ENCODE results near the gene NLRP10. TPM values are rescaled to one million over a fixed set of nuclear protein-coding genes. Genes with fewer than 3 reads are reported as not detected.

The NLRP10 gene
- total and polyA plus RNA-seq, 2 of the 13 experiments (the other 11 are each of a cell fraction or from before 2014, with no cell fraction given) = not detected

DNA sequence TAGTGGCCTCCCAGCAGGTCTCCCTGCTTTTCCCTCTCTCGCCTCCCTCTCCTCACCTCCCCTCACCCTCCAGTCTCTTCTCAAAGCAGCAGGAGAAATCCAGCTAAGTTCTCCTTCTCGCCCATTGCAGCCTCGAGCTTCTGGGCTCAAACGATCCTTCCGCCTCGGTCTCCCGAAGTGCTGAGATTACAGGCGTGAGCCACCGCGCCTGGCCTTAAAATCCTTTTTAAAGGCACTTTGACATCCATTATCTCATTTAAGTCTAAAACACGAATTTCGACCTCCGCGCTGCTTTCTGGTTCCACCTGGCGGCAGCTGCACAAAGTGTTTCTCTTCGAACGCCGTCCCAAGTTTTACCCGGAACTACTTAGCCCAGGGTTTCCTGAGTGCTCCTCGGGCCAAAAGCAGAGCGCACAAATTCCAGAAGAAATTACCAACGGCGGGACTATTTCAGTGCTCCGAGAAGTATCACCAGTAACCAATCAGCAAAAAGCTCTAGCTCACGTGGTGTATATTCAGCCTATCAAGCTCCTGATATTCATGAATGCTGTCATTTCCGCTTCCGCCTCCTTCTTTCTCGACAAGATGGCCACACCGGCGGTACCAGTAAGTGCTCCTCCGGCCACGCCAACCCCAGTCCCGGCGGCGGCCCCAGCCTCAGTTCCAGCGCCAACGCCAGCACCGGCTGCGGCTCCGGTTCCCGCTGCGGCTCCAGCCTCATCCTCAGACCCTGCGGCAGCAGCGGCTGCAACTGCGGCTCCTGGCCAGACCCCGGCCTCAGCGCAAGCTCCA, 21.7 kb upstream of the NLRP10 start, which contains the start of gene EIF3F (continued):
- TF ChIP-seq, protein P1, sequence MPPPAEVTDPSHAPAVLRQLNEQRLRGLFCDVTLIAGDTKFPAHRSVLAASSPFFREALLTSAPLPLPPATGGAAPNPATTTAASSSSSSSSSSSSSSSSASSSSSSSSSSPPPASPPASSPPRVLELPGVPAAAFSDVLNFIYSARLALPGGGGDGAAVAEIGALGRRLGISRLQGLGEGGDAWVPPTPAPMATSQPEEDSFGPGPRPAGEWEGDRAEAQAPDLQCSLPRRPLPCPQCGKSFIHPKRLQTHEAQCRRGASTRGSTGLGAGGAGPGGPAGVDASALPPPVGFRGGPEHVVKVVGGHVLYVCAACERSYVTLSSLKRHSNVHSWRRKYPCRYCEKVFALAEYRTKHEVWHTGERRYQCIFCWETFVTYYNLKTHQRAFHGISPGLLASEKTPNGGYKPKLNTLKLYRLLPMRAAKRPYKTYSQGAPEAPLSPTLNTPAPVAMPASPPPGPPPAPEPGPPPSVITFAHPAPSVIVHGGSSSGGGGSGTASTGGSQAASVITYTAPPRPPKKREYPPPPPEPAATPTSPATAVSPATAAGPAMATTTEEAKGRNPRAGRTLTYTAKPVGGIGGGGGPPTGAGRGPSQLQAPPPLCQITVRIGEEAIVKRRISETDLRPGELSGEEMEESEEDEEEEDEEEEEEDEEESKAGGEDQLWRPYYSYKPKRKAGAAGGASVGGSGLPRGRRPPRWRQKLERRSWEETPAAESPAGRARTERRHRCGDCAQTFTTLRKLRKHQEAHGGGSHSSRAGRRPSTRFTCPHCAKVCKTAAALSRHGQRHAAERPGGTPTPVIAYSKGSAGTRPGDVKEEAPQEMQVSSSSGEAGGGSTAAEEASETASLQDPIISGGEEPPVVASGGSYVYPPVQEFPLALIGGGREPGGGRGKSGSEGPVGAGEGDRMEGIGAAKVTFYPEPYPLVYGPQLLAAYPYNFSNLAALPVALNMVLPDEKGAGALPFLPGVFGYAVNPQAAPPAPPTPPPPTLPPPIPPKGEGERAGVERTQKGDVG (CRISPR knock-in tag; IDR thresholded peaks at IDR 0.05; ENCODE audit: borderline replicate concordance) = no peak
- TF ChIP-seq EED (CRISPR knock-in tag; IDR thresholded peaks at IDR 0.05) = 0 out of 2 replicates have a peak, but pooled peaks have one; percentile 52
- TF ChIP-seq ZNF264 (CRISPR knock-in tag; IDR thresholded peaks at IDR 0.05) = peak; percentile 91
- TF ChIP-seq, protein P2, sequence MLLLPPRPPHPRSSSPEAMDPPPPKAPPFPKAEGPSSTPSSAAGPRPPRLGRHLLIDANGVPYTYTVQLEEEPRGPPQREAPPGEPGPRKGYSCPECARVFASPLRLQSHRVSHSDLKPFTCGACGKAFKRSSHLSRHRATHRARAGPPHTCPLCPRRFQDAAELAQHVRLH (CRISPR knock-in tag; IDR thresholded peaks at IDR 0.05; ENCODE audit: borderline replicate concordance, low read depth) = 0 out of 2 replicates have a peak, but pooled peaks have one; percentile 63
- no peak for TF ChIP-seq ZNF7 (CRISPR knock-in tag; IDR thresholded peaks at IDR 0.05)
- TF ChIP-seq, protein P3, sequence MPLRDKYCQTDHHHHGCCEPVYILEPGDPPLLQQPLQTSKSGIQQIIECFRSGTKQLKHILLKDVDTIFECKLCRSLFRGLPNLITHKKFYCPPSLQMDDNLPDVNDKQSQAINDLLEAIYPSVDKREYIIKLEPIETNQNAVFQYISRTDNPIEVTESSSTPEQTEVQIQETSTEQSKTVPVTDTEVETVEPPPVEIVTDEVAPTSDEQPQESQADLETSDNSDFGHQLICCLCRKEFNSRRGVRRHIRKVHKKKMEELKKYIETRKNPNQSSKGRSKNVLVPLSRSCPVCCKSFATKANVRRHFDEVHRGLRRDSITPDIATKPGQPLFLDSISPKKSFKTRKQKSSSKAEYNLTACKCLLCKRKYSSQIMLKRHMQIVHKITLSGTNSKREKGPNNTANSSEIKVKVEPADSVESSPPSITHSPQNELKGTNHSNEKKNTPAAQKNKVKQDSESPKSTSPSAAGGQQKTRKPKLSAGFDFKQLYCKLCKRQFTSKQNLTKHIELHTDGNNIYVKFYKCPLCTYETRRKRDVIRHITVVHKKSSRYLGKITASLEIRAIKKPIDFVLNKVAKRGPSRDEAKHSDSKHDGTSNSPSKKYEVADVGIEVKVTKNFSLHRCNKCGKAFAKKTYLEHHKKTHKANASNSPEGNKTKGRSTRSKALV (CRISPR knock-in tag; IDR thresholded peaks at IDR 0.05) = peak; percentile 51; the same call in 1 of the 2 replicates
- TF ChIP-seq ZNF605 (CRISPR knock-in tag; IDR thresholded peaks at IDR 0.05) = peak; percentile 95
- TF ChIP-seq, protein P4, sequence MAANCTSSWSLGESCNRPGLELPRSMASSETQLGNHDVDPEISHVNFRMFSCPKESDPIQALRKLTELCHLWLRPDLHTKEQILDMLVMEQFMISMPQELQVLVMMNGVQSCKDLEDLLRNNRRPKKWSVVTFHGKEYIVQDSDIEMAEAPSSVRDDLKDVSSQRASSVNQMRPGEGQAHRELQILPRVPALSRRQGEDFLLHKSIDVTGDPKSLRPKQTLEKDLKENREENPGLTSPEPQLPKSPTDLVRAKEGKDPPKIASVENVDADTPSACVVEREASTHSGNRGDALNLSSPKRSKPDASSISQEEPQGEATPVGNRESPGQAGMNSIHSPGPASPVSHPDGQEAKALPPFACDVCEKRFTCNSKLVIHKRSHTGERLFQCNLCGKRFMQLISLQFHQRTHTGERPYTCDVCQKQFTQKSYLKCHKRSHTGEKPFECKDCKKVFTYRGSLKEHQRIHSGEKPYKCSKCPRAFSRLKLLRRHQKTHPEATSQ (CRISPR knock-in tag; IDR thresholded peaks at IDR 0.05; ENCODE audit: borderline replicate concordance) = no peak
- 0 out of 2 replicates have a peak, but pooled peaks have one; percentile 29 for TF ChIP-seq ZNF703 (CRISPR knock-in tag; IDR thresholded peaks at IDR 0.05; ENCODE audit: borderline replicate concordance)
- TF ChIP-seq, protein P5, sequence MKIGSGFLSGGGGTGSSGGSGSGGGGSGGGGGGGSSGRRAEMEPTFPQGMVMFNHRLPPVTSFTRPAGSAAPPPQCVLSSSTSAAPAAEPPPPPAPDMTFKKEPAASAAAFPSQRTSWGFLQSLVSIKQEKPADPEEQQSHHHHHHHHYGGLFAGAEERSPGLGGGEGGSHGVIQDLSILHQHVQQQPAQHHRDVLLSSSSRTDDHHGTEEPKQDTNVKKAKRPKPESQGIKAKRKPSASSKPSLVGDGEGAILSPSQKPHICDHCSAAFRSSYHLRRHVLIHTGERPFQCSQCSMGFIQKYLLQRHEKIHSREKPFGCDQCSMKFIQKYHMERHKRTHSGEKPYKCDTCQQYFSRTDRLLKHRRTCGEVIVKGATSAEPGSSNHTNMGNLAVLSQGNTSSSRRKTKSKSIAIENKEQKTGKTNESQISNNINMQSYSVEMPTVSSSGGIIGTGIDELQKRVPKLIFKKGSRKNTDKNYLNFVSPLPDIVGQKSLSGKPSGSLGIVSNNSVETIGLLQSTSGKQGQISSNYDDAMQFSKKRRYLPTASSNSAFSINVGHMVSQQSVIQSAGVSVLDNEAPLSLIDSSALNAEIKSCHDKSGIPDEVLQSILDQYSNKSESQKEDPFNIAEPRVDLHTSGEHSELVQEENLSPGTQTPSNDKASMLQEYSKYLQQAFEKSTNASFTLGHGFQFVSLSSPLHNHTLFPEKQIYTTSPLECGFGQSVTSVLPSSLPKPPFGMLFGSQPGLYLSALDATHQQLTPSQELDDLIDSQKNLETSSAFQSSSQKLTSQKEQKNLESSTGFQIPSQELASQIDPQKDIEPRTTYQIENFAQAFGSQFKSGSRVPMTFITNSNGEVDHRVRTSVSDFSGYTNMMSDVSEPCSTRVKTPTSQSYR (CRISPR knock-in tag; IDR thresholded peaks at IDR 0.05; ENCODE audit: borderline replicate concordance) = no peak
- no peak for TF ChIP-seq ZNF629 (CRISPR knock-in tag; conservative IDR thresholded peaks at IDR 0.05)
- peak; percentile 68 for TF ChIP-seq HCFC1 (IDR thresholded peaks at IDR 0.05; ENCODE audit: low read depth, low read length)
- TF ChIP-seq ZNF552 (CRISPR knock-in tag; IDR thresholded peaks at IDR 0.05; ENCODE audit: borderline replicate concordance) = no peak
- TF ChIP-seq ZNF251 (CRISPR knock-in tag; IDR thresholded peaks at IDR 0.05) = no peak
- no peak; the same call in none of the 2 replicates for TF ChIP-seq ZNF772 (CRISPR knock-in tag; IDR thresholded peaks at IDR 0.05)
- TF ChIP-seq NFE2L2 (IDR thresholded peaks at IDR 0.05; ENCODE audit: low read length) = no peak
- TF ChIP-seq SIN3A (IDR thresholded peaks at IDR 0.05; ENCODE audit: borderline replicate concordance, low read depth, low read length) = peak; percentile 90
- 0 out of 2 replicates have a peak, but pooled peaks have one; percentile 9 for TF ChIP-seq BCL6 (CRISPR knock-in tag; IDR thresholded peaks at IDR 0.05)
